Large intestine (tissue), 3 donors: ENCODE measurements around the gene ACTN1. TPM values are rescaled to one million over a fixed set of nuclear protein-coding genes. Genes with fewer than 3 reads are reported as not detected.

Source experiments
- DNase-seq, 2 donors: peaks; one replicate each; pipeline versions ENCODE4 v3.0.0 to v3.0.0-alpha.2; 2013
- H3K27ac ChIP-seq: one replicate; pipeline ENCODE4 v1.5.1; 2013; ENCODE audit warnings: low read length
- H3K27me3 ChIP-seq: 2 replicates; pipeline ENCODE4 v1.6.1; 2013; ENCODE audit warnings: low read length; ENCODE audit not compliant: control insufficient read depth, insufficient read depth
- H3K36me3 ChIP-seq: 2 replicates; pipeline ENCODE4 v1.6.1; 2013; ENCODE audit warnings: low read length; ENCODE audit not compliant: control insufficient read depth, insufficient read depth
- H3K4me1 ChIP-seq: one replicate; pipeline ENCODE4 v1.6.1; 2013; ENCODE audit warnings: low read length; ENCODE audit not compliant: control insufficient read depth, insufficient read depth
- H3K4me3 ChIP-seq: one replicate; pipeline ENCODE4 v1.5.1; 2013; ENCODE audit warnings: low read length
- H3K9me3 ChIP-seq: one replicate; pipeline ENCODE4 v1.6.1; 2013; ENCODE audit warnings: mild to moderate bottlenecking, low read depth, low read length, moderate library complexity; ENCODE audit not compliant: control insufficient read depth
- WGBS: methylation state at CpG from one replicate; pipeline ENCODE4 v1.1.5; 2013; ENCODE audit warnings: low lambda C conversion rate; ENCODE audit not compliant: insufficient coverage; 5-methylcytosine and 5-hydroxymethylcytosine counted together
- polyA plus RNA-seq: library from polyadenylated mRNA; unstranded; fragments of 120-200 nt; gene quantifications from one replicate; pipeline ENCODE4 v1.2.1, GENCODE V29; 2013

ACTN1 gene
- polyA plus RNA-seq, 1 donor, result 120 TPM

DNA sequence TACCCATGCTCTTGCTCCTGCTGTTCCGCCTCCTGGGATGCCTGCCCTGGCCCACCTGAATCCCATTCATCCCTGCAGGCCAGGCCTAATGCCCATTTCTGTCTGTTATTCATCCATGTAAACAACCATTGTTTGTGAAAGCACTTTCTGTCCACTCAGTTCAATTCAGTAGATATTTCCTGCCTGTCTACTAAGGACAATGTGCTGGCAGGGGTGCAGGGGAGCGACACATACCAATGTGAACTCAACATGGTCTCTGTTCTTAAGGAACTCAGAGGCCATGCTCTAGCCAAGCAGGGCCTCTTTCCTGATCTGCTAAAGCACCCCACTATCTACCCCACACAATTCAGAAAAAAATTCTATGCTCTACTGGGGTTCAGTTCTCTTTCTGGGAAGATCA is 97.7 kb downstream of the ACTN1 start:
- H3K4me3 ChIP-seq, result no peak overlapping the region
- no peak for DNase-seq
- no peaks in the 10 kb centered on the region for H3K9me3 ChIP-seq
- H3K4me1 ChIP-seq, result peaks cover 7% of the 10 kb centered on the region
- no peak overlapping the region for H3K27ac ChIP-seq
- no CpG with 5 or more reads among the region's 2 CpGs for WGBS
- peaks cover 95% of the 10 kb centered on the region for H3K36me3 ChIP-seq
- no peaks in the 10 kb centered on the region for H3K27me3 ChIP-seq

DNA sequence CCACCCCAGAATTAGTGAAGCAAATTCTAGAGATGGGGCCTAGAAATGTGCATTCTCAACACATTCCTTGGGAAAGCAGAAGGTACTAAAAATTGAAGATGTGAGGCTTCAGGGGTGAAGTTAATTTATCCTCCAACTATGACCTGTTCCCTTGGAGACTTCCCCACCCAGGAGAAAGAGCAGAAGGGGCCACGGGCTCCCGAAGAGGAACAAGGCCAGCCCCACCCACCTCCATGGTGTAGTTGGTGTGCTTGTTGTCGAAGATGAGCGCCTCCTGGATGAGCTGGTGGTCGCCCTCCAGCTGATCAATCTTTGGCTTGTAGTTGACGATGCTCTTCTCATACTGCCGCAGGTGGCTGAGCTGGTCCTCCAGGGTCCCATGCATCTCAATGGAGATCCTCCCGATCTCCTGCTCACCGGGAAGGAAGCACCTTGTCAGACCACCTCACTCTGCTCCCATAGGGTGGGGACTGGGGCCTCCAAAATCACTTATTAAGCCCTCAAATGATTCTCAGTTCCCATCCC is 98.5 kb downstream of the ACTN1 start:
- Histone ChIP-seq H3K9me3 (no peaks in the 10 kb centered on the region), H3K4me3 (no peak overlapping the region), H3K4me1 (peaks cover 7% of the 10 kb centered on the region), H3K36me3 (peaks cover 96% of the 10 kb centered on the region), H3K27me3 (no peaks in the 10 kb centered on the region), H3K27ac (no peak overlapping the region)
- no CpG with 5 or more reads among the region's 9 CpGs for WGBS
- DNase-seq, result no peak

DNA sequence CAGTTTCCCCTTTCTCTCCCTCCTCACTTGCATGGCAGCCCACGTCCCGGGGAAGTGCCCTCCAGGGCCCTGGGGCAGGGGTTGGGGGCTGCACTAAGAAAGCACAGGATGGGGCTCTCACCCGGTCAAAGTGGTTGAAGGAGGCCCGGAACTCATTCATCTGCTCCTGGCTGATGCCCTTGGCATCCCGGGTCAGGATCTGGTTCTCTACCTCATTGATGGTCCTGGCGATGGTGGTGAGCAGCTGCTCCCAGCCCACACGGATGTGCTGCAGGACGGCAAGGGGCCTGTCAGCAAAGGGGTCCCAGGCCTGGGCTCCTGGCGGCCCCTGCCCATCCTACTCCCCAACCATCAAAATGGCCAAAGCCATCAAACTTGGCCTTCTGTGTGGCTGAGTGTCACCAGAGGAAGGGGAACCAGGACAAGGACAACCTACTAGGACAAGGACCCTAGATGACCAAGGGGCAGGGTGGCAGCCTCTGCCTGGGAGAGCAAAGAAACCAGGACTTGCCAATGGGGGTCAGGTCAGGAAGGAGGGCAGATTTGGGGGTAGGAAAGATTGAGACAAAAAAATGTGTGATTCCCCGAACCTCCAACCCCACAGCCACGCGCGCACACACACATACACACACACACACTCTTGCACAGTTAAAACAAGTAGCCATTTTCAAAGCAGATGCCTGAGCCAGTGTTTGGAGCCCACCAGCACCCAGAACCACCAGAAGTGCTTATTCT is 99.1 kb downstream of the ACTN1 start:
- WGBS, result no CpG with 5 or more reads among the region's 13 CpGs
- Histone ChIP-seq H3K27me3 (no peaks in the 10 kb centered on the region), H3K27ac (no peak overlapping the region), H3K9me3 (no peaks in the 10 kb centered on the region), H3K4me3 (no peak overlapping the region), H3K36me3 (peaks cover 96% of the 10 kb centered on the region), H3K4me1 (peaks cover 7% of the 10 kb centered on the region)
- no peak for DNase-seq

DNA sequence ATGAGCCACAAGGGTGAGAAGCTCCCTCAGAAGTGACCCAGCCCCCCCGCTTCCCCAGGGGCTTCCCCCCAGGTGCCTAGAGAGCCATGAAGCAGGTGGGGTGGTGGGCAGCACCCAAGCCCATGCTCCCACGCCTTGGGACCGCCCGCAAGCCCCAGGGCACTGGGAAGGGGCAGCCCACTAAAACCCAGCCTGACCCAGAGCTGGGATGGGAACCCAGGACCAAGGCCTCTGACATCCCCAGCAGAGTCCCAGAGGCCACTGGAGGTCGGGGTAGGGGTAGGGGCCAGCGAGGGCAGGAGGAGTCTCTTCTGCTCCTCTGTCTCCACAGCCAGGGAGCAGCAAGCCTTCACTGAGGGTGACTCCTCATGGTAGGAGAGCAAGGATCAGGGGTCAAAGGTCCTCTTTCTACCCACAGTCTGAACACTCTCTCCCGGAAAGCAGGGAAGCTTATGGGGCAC is 99.8 kb downstream of the ACTN1 start:
- H3K27ac ChIP-seq, result no peak overlapping the region
- H3K36me3 ChIP-seq, result peaks cover 96% of the 10 kb centered on the region
- WGBS, result no CpG with 5 or more reads among the region's 7 CpGs

DNA sequence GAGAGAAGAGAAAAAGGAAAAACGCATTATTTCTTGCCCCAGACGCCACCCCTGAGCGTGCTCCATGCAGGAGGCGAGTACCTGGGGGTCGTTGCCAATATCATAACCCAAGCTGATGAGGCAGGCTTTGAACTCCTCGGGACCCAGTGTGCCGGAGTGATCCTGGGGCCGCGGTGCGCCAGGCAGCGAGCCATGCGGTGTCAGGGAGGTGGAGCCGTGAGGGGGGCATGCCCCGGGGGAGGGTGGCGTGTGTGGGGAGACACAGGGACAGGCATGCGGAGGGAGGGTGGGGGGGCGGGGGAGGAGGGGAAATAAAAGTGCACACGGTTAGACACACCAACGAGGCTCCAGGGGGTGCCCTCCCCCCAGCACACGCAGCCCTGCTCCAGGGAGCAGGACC is 100.2 kb downstream of the ACTN1 start:
- no peak for DNase-seq
- Histone ChIP-seq H3K27ac (no peak overlapping the region), H3K36me3 (peaks cover 94% of the 10 kb centered on the region)

More for the DNA sequence above, 99.8 kb downstream of the ACTN1 start:
- H3K9me3 ChIP-seq, result no peaks in the 10 kb centered on the region
- no peak overlapping the region for H3K4me3 ChIP-seq
- peaks cover 7% of the 10 kb centered on the region for H3K4me1 ChIP-seq
- H3K27me3 ChIP-seq, result no peaks in the 10 kb centered on the region
- peak in 1 of 2 donors; percentile 30 for DNase-seq

DNA sequence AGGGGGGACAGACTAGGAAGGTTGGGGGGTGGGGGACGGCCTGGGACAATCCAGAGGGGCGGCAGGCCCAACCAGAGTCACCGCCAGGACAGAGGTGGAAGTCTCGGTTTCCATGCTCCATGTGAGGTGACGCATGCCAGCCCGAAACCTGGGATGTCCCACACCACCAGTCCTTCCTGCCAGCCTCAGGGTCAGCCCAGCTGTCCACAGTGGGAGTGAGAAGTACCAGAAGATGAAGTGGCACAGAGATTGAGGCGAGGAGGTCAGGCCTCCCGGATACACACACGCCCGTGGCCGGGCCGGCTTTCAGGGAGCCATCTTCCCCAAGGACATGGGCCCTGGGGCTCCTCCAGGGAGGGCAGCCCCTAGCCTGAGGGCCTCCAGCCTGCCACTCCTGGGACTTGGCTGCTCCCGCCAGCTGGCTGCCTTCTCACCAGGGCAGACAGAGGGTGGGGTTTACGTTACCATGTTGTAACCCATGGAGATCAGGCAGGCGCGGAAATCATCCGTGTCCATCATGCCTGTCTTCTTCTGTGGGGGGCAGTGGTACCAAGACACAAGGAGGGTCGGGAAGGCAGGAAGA is 101.0 kb downstream of the ACTN1 start:
- H3K36me3 ChIP-seq, result peaks cover 95% of the 10 kb centered on the region

More for the DNA sequence above, 100.2 kb downstream of the ACTN1 start:
- H3K4me3 ChIP-seq, result no peak overlapping the region
- H3K4me1 ChIP-seq, result peaks cover 7% of the 10 kb centered on the region
- H3K27me3 ChIP-seq, result no peaks in the 10 kb centered on the region
- WGBS, result no CpG with 5 or more reads among the region's 20 CpGs
- no peaks in the 10 kb centered on the region for H3K9me3 ChIP-seq

DNA sequence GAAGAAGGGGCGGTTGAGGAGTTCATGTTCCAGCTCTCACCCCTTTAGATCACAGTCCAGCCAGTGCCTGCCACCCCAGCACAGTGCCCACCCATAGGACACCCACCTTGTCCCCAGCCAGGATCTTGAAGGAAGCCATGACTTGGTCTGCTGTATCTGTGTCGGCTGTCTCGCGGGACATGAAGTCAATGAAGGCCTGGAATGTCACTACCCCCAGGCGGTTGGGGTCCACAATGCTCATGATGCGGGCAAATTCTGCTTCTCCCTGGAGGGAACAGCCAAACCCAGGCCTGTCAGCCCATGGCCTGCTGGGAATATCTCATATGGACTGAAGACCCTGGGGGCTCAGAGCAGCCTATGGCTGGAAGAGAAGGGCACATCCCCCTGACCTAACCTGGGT is 102.1 kb downstream of the ACTN1 start:
- no CpG with 5 or more reads among the region's 6 CpGs for WGBS
- no peak for DNase-seq
- peaks cover 95% of the 10 kb centered on the region for H3K36me3 ChIP-seq
- H3K27me3 ChIP-seq, result no peaks in the 10 kb centered on the region
- H3K4me3 ChIP-seq, result no peak overlapping the region
- H3K4me1 ChIP-seq, result peaks cover 7% of the 10 kb centered on the region
- H3K27ac ChIP-seq, result no peak overlapping the region
- H3K9me3 ChIP-seq, result no peaks in the 10 kb centered on the region

More for the DNA sequence above, 101.0 kb downstream of the ACTN1 start:
- Histone ChIP-seq H3K9me3 (no peaks in the 10 kb centered on the region), H3K4me1 (peaks cover 7% of the 10 kb centered on the region), H3K27me3 (no peaks in the 10 kb centered on the region), H3K4me3 (no peak overlapping the region), H3K27ac (no peak overlapping the region)
- WGBS, result no CpG with 5 or more reads among the region's 18 CpGs
- no peak for DNase-seq

DNA sequence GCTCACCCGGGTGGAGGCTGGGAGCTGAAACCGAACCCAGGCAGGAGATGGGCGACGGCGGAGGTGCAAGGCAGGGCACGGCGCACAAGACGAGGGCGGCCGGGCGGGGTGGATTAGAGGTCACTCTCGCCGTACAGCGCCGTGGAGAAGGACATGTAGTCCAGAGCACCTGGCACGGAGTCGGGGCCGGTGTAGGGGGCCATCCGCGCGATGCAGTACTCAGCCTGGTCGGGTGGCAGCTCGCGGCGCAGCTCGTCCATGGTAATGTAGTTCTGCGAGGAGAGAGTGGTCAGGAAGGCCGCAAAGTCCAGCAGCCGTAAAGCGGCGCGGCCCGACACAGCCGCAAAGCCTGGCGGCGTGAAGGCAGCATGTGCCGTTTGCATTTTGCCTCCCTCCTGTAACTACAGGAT is 104.4 kb downstream of the ACTN1 start:
- peaks cover 81% of the 10 kb centered on the region for H3K36me3 ChIP-seq
- H3K27ac ChIP-seq, result no peak overlapping the region
- no peaks in the 10 kb centered on the region for H3K9me3 ChIP-seq
- peak overlapping the region; percentile 26 for H3K4me3 ChIP-seq
- WGBS, result 100% methylated on average over 1 of the region's 37 CpGs
- DNase-seq, result no peak
- no peaks in the 10 kb centered on the region for H3K27me3 ChIP-seq
- peaks cover 5% of the 10 kb centered on the region for H3K4me1 ChIP-seq

DNA sequence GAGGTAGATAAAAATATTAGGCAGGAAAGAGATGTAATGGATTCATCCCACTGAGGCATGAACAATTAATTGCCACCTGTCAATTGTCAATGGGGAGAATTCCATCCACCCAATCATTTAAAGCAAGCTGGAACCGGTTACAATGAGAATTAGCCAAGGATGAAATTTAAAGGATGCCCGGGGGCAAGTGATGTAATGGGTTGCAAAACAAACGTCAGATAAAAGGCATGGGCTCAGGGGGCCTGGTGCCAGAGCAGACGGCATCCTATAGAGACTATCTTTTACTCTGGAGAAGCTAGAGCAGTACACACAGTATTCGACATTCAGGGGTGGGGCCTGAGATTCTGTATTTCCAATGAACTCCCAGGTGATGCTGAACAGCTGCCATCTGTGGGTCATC is 105.7 kb downstream of the ACTN1 start:
- H3K4me3 ChIP-seq, result no peak overlapping the region
- H3K4me1 ChIP-seq, result no peaks in the 10 kb centered on the region
- no peak overlapping the region for H3K27ac ChIP-seq
- no peaks in the 10 kb centered on the region for H3K9me3 ChIP-seq
- no peak for DNase-seq
- no CpG with 5 or more reads among the region's 5 CpGs for WGBS
- peaks cover 68% of the 10 kb centered on the region for H3K36me3 ChIP-seq
- H3K27me3 ChIP-seq, result no peaks in the 10 kb centered on the region

DNA sequence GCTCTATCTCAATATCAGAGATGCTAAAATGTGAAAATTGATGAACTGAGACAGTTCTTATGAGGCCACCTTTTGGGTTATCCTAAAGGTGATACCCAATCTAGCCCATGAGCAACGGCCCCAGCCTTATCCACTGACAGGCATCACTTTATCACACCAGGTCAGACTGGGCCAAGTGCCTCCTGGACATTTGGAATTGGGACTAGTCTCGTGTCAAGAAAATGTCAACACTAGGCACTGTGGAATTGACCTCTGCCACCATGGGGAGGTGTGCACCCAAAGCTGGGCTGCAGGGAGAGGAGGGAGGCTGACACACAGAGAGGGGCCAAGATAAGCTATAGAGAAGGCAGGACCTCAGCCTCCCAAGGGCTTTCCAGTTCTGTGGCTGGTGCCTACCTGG is 107.7 kb downstream of the ACTN1 start:
- no CpG with 5 or more reads among the region's 2 CpGs for WGBS
- Histone ChIP-seq H3K4me1 (no peaks in the 10 kb centered on the region), H3K4me3 (no peak overlapping the region), H3K27ac (no peak overlapping the region), H3K36me3 (peaks cover 49% of the 10 kb centered on the region), H3K9me3 (no peaks in the 10 kb centered on the region), H3K27me3 (no peaks in the 10 kb centered on the region)
- no peak for DNase-seq
